Glomerular visceral epithelial cell (primary cell): ENCODE results near the gene SBF1.
A peak's percentile ranks its signal among the peaks of the same experiment; 100 is the strongest.

Experiments
- DNase-seq: peaks from one replicate; pipeline ENCODE4 v3.0.0-alpha.2; 2016; ENCODE audit errors: extremely low spot score

The SBF1 gene

GRCh38 chr22:50483977-50484853 is 9.4 kb upstream of the SBF1 start:
- no peak for DNase-seq

DNA sequence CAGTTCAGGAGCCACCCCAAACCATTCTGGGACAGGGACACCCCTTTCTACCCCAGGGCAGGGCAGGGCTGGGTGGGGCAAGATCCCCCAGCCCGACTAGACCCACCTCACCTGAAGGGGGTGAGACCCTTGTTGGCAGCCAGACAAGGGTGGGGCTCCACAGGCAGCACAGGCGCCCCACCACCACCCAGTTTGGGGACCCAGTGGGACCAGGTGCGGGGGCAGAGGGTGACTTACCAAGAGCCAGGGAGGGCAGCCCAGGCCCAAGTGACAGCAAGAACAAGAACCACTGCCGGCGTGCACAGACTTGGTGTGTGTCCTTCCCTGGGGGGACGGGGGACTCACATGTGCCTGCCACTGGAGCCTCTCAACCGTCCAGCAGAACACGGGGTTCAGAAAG is 8.7 kb upstream of the SBF1 start:
- no peak for DNase-seq

- no peak for DNase-seq
These were observed 8.3 kb upstream of the SBF1 start for GRCh38 chr22:50483106-50483505.

- no peak for DNase-seq
These were observed 7.6 kb upstream of the SBF1 start for GRCh38 chr22:50482107-50483074.

- DNase-seq: no peak
These were observed 6.7 kb upstream of the SBF1 start, which contains the start of gene ADM2 for GRCh38 chr22:50481440-50482106. Gene ADM2 (plus strand): TSS chr22:50481543. CDS start chr22:50481848, 305 bp downstream.

DNA sequence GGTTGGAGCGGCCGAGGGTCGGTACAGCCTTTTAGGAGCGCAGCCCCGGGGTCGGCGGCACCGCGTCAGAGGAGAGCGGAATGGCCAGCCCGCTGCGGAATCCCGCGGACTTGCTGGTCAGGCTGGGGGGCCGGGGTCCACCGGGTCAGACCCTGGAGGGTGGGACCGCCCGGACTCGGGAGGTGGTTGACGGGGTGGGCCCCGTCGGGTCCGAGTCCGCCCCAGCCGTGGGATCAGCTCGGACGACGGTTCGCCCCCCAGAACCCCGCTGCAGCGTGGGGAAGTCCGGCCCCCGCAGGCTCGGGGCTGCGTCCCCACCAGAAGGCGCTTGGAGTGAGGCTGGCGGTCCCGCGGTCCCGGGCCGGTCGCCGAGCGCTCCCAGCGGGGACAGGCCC is 6.2 kb upstream of the SBF1 start:
- DNase-seq: no peak

DNA sequence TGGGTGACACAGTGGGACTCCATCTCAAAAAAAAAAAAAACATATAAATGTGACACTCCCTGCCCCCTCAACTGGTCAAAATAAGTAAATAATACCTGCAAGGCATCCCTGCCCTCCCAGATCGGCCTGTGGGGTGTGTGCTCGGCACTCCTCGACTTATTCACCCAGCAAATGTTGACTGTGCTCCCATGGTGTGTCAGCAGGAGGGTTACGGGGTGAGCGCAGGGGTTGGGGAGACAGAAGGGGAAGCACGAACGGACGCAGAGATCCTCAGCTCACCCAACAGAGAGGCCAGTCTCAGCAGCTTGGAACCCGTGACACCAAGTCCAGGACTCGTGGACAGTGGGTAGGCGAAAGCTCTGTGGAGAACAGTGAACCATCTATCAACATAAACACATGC is 4.9 kb upstream of the SBF1 start:
- DNase-seq: no peak

GRCh38 chr22:50477923-50478322 is 3.1 kb upstream of the SBF1 start:
- DNase-seq: no peak

DNA sequence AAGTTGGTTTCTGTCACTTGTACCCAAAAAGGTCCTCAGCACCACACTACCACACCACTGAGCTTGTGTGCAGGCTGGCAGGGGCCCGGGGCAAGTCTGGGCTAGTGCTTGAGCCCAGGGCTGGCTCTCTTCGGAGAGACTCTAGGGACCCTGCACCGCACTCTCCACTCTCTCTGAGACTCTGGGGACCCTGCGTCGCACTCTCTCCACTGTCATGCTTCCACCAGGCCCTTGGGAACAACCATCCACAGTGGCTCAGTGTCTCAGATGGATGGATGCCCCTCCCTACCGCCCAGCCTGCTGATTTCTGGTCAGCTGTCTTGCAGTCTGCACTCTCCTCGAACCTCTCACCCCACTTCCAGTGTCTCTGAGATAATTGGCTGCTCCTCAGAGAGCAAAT is 2.0 kb upstream of the SBF1 start:
- DNase-seq: no peak

GRCh38 chr22:50475652-50476002 is 792 bp upstream of the SBF1 start:
- DNase-seq: no peak

DNA sequence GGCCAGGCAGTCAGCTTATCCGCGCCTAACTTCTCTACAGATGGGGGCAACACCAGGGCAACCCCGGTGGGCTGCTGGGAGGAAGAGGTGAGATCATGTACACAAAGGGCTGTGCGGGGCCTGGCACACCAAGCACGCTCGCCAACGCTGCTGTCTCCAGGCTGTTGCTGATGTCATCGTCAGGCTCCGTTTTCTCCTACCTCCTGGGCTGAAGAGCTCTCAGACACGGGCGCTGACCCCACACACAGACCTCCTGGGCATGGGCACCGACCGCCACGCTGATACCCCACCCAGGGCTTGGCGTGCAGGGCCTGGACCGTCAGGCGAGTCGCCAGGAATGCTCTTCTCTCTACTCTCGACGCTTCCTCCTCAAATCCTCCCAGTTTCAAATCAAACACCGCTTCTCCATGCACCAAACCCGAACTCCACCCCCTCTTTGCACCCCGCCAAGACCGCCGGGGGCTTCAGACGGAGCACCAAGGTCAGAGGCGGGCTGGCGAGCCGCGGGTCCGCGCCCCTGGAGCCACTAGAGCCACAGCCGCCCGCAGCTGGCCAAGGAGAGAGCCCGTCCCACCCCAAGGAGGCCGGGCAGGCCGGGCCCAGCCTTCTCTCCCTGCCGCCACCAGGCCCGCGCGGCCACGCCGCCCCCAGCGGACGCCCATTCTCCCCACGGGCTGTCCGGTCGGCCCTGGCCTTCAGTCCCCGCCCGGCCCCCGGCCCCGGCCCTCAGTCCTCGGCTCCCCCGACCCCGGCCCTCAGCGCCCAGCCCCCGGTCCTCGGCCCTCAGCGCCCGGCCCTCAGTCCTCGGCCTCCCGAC is 772 bp downstream of the SBF1 start:
- peak; percentile 47 for DNase-seq

DNA sequence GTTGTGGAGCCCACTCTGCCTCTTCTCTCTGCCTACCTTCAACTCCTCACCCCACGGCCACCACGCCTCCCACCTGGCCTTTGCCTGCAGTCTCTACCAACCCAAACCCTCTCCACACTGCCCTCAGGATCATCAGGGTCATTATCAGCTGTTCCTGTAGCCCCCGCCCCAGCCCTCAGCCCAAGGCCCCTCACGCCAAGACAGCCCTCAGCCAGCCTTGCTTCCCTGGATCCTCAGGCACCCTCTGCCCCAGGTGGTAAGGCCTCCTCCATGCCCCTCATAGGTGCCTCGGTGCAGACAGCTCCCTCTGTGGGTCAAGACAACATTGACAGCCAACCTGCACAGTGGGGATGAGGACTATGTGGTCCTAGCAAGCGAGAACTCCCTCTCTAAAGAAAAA is 1.7 kb downstream of the SBF1 start:
- DNase-seq: peak; percentile 21

GRCh38 chr22:50471962-50472361 is 2.9 kb downstream of the SBF1 start:
- DNase-seq: no peak

- no peak for DNase-seq
These were observed 3.5 kb downstream of the SBF1 start for GRCh38 chr22:50471197-50471847.

GRCh38 chr22:50470491-50470890 is 4.3 kb downstream of the SBF1 start:
- no peak for DNase-seq

- DNase-seq: peak; percentile 94
These were observed 5.2 kb downstream of the SBF1 start for GRCh38 chr22:50469377-50470305.

- no peak for DNase-seq
These were observed 6.2 kb downstream of the SBF1 start for GRCh38 chr22:50468626-50469025.

- DNase-seq: no peak
These were observed 6.9 kb downstream of the SBF1 start for GRCh38 chr22:50467773-50468440.

GRCh38 chr22:50467341-50467740 is 7.5 kb downstream of the SBF1 start:
- DNase-seq: no peak
